NCI-H1417 treated with DMSO at 0.1 percent for 48 hours (cell line): Measurements from ENCODE around the gene AGBL3.
"Not testable (repeated sequence)": the region's sequence is repeated elsewhere in the genome, so short reads cannot be mapped to it uniquely, and the experiment has no call there.

Experiments
- DNase-seq: peaks from one replicate; lab custom pipeline; 2025; lab: John Stamatoyannopoulos, UW

AGBL3 gene

DNA sequence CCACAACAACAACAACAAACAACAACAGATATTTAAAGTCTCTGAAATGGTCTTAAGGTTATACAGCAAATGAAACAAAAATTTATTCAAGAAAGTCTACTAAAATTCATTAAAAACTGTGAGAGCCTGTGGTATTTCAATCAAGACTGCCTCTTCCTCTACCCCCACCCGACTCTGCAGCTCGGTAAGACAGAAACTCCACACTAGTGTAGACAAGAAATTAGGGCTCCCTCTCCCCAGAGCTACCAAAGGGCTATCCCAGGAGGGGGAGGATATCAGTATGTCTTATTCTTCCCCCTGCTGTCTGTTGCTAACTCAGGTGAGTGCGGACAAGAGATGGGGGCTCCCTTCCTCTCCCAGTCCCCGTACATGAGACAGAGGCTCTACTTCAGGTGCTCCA lies 90.6 kb downstream of the AGBL3 start:
- no peak for DNase-seq

GRCh38 chr7:135077642-135078041 lies 91.3 kb downstream of the AGBL3 start:
- no peak for DNase-seq

- no peak for DNase-seq
Observed at GRCh38 chr7:135078051-135078450, 91.7 kb downstream of the AGBL3 start.

- DNase-seq, result no peak
Observed at GRCh38 chr7:135079068-135079467, 92.8 kb downstream of the AGBL3 start.

GRCh38 chr7:135083005-135083404 lies 96.7 kb downstream of the AGBL3 start:
- no peak for DNase-seq

DNA sequence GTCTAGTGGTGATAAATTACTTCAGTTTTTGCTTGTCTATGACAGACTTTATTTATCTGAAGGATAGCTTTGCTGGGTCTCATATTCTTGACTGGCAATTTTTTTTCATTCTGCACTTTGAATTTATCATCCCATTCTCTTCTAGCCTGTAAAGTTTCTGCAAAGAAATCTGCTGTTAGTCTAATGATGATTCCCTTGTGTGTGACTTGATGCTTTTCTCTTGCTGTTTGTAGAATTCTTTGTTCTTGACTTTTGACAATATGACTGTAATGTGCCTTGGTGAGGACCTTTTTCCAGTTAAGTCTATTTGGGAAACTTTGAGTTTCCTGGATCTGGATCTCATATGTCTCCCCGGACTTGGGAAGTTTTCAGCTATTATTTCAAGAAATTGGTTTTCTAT lies 102.3 kb downstream of the AGBL3 start:
- no peak for DNase-seq

GRCh38 chr7:135091717-135092116 lies 105.4 kb downstream of the AGBL3 start:
- DNase-seq, result no peak

DNA sequence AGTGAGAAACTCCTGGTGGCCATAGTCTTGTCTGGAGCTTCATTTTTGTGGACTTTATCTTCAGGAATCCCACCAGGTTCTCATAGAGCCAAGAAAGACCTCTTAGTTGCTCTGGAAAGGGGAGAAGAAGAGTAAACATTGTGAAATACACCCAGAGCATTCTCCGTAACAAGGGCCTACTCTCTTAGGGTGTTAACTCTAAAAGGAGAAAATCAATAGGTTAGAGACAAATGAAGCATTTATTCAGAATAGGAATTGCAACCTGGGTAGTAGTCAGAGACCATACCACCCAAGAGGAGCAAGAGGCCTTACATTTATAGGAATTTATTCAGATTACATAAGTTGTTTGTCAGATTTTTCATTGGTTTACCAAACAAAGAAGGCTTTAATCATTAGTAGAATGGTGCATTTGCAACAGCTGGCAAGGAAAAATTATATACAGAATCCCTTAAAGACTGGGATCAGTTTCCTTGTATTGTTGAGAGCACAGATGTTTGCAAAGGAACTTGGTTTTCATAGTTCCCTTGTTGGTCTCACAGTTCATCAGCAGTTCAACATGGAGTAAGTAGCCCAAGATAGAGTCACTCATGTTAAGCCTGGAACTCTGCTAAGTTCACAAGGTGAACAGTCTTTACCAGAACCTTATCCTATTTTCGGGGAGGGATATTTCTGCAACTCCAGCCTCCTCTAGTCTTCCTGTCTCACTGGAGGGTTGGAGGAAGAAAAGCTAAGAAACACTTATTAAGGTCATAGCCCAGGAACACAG lies 108.3 kb downstream of the AGBL3 start:
- no peak for DNase-seq

- DNase-seq, result no peak
Observed at GRCh38 chr7:135095450-135095849, 109.1 kb downstream of the AGBL3 start.

- DNase-seq, result no peak
Observed at GRCh38 chr7:135098391-135098790, 112.1 kb downstream of the AGBL3 start.

- DNase-seq, result no peak
Observed at GRCh38 chr7:135100856-135101255, 114.5 kb downstream of the AGBL3 start.

DNA sequence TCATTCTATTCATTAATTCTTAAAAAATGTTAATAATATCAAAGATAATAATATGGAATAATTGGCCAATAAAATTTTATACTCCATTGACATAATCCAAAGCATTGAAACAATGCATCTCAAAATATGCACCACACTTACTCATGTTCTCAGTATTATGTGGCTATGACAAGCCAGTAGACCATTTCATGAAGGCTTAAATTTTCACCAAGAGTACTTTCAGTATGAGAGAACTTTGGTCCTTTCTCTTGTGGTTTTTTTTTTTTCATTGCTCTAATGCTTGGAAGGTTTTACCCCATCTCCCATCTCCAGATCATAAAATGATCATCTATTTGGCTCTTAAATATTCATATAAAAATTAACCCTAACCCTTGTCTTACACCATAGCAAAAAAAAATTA lies 116.1 kb downstream of the AGBL3 start:
- no peak for DNase-seq

- no peak for DNase-seq
Observed at GRCh38 chr7:135109562-135109961, 123.3 kb downstream of the AGBL3 start.

DNA sequence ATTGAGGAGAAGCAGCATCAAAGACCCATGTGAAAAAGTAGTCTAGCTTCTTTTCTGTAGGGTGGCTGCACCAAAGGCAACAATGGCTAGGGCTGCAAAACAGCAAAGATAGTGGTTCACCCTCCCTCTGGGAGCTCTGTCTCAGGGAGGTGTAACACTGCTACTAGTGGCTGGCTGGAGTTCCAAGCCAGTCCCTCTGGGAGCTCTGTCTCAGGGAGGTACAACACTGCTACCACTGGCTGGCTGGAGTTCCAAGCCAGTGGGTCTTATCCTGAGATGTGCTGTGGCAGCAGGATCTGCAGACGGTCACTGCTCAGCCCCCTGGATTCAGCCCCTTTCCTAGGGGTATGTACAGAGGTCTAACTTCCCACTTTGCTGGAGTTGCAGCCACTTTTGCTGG lies 123.7 kb downstream of the AGBL3 start:
- no peak for DNase-seq

DNA sequence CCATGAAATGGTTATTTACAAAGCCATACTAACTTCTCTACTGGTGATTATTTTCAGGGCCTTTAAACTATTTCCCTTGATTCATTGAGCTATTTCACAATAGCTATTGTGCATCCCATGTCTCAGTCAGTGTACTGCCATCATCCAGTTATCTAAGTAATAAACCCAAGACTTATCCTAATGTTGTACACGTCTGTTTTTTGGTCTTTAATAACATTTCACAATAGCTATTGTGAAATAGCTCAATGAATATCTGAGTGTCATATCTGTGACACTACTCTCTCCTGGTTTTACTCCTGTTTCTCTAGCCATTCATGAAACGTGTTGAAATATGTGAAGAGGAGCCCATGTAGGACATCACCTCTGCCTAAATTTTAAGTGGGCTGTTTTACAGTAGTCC lies 125.1 kb downstream of the AGBL3 start:
- DNase-seq, result no peak

DNA sequence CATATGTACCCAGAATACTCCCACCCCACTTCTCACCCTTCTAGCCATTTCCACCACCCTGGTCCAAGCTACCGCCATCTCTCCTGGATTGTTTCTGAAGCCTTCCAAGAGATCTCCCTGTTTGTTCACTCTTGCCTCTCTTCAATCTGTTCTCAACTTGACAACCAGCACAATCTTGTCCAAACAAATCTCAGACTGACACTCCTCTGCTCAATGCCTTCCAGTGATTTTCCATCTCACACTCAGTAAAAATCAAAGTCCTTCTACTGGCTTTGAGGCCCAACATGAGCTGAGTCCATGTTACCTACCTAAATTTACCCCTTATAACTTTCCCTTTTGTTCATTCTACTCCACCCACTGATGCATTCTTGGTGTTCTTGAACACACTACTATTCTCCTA lies 128.3 kb downstream of the AGBL3 start:
- no peak for DNase-seq

DNA sequence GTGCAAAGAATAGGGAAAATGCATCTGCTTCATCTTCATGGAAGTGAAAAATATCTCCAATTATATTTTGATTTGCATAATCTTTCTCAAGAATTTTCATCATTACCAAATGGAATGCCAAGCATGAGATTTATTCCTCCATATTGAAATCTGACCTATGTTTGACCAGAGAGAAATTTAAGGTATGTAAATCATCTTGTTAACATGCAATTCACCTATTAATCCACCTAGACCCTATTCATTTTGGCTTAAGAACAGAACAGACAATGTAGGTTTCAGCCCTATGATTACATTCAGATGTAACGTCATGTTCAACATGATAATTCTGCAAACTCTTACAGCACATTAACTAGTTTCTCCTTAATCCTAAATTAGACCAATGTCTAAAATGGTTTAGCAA lies 130.8 kb downstream of the AGBL3 start:
- no peak for DNase-seq

DNA sequence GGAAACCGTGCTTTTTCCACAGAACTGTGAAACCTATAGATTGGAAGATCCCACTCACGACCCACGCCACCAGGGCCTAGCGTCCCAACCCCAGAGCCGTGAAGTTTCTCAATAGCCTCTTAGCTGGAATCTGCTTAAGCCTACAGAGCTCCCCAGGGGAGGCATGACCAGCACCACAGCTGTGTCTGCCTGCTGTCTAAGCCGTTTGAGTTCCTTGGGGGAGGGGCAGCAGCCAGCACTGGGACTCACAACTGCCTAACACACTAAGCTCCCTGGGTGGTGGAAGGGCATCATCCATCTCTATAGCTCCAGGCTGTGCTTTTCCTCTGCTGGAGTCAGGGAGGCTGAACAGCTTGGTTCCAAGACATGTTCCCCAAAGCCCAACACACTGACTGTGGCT lies 135.6 kb downstream of the AGBL3 start:
- no peak for DNase-seq

DNA sequence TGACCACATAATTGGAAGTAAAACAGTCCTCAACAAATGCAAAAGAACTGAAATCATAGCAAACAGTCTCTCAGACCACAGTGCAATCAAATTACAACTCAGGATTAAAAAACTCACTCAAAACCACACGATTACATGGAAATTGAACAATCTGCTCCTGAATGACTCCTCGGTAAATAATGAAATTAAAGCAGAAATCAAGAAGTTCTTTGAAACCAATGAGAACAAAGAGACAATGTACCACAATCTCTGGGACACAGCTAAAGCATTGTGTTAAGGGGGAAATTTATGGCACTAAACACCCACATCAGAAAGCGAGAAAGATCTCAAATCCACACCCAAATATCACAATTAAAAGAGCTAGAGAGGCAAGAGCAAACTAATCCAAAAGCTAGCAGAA lies 138.3 kb downstream of the AGBL3 start:
- DNase-seq, result not testable (repeated sequence)

GRCh38 chr7:135128931-135129330 lies 142.6 kb downstream of the AGBL3 start:
- DNase-seq, result no peak

DNA sequence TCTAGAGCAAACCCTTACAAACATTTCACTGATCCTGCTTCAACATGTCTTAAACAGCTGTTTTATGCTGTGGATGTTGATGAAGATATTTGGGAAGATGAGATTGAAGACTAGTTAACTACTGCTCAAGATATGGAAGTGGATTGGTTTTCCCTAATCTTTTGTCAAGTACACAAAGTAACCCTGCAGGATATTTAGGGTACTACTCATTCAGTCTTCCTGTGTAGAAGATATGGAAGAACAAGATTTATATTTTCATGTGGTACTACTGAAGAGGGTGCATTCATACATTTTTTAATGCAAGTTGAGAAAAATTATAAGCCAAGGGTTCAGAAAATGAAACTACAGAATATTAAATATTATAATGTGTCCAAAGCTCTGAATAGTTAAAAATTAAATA lies 143.3 kb downstream of the AGBL3 start:
- no peak for DNase-seq

DNA sequence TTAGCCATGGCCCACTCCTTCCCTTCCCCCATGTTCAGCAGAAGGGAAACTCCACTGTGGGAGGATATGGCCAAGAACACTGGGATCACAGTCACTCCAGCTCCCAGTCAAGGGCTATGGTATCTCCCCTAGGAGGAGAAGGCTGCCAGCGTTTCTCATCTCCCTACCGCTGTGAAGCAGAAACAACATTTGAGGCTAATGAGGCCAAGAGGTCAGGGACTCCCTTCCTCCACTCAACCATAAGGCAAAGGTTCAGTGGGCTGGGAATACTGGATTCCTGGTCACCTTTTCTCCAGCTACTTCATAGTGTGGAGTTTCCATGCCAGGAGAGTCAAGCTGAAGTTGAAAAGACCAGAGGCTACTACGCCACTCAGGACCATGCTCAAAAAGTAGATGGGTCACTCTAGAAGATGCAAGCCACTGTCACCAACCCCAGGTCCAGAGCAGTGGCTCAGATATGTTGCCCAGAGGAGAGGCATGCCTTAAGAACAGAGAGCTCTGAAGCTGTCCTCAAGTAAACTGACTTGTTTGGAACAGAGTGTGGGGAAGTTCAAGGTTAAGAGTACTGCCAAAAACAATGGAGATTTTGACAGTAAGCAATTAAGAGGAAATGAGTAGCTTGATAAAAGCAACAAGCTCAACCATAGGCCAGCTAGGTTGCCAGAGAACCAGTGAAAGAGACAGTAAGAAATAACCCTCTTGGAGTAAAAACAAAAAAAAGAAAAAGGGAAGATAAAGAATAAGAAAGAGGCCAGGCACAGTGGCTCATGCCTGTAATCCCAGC lies 157.8 kb downstream of the AGBL3 start:
- no peak for DNase-seq

DNA sequence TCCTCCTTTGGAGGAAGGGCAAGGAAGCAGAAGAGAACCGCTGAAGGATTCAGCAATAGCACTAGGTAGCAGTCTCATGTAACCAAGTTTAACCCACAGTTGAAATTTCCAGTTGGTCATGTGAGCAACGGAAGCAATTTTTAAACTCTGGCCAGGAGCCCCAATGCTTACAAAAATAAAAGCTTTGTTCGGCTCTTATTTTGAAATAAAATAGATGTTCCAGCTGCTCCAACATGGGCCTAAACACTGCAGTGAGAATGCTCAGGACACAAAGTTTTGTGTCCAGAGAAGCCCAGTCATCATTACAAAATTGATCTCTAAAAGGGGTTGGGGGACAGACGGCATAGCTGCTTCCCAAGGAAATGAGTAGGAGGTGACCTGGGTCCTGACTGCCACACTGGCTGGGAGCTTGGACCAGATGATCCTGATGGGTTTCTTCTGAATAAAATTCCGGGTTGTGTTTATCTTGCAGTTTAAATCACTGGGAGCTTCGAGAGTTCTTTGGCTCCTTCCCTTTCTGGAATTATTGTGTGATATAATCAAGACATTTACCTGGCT lies 161.1 kb downstream of the AGBL3 start:
- no peak for DNase-seq
